Mesodermal cell (in vitro differentiated cells): ENCODE results near the gene SP3. TPM values are rescaled to one million over a fixed set of nuclear protein-coding genes. Genes with fewer than 3 reads are reported as not detected.

ENCODE experiments used
- H3K27ac ChIP-seq: 2 replicates; pipeline ENCODE4 v1.7.0; 2013; ENCODE audit warnings: mild to moderate bottlenecking, low read depth, low read length, moderate library complexity; ENCODE audit not compliant: severe bottlenecking
- H3K36me3 ChIP-seq: 2 replicates; pipeline ENCODE4 v1.7.1; 2013; ENCODE audit warnings: mild to moderate bottlenecking, low read length, moderate library complexity; ENCODE audit not compliant: control insufficient read depth, insufficient read depth
- H3K4me1 ChIP-seq: one replicate; pipeline ENCODE4 v1.7.1; 2013; ENCODE audit warnings: mild to moderate bottlenecking, low read length; ENCODE audit not compliant: insufficient read depth, control insufficient read depth, poor library complexity, severe bottlenecking
- H3K4me3 ChIP-seq: 2 replicates; pipeline ENCODE4 v1.7.0; 2013; ENCODE audit warnings: low read length, control low read depth, mild to moderate bottlenecking; ENCODE audit not compliant: insufficient read depth, poor library complexity, severe bottlenecking; ENCODE audit errors: extremely low read depth
- H3K9me3 ChIP-seq: 2 replicates; pipeline ENCODE4 v1.7.1; 2013; ENCODE audit warnings: mild to moderate bottlenecking, low read length, moderate library complexity; ENCODE audit not compliant: control insufficient read depth
- WGBS, 2 experiments: methylation state at CpG; one replicate each; pipeline ENCODE4 v1.1.5; 2013; ENCODE audit warnings: missing lambda C conversion rate in 2 of 2; ENCODE audit not compliant: insufficient coverage in 2 of 2; 5-methylcytosine and 5-hydroxymethylcytosine counted together
- polyA plus RNA-seq, 2 experiments: library from polyadenylated mRNA; stranded (reverse); fragments of 50-300 nt; gene quantifications; one replicate each; pipeline ENCODE4 v1.2.3, GENCODE V29; 2013

Gene SP3
- 64.1 TPM for polyA plus RNA-seq (2013, experiment 1 of 2)
- polyA plus RNA-seq (2013, experiment 2 of 2): 62.9 TPM

DNA sequence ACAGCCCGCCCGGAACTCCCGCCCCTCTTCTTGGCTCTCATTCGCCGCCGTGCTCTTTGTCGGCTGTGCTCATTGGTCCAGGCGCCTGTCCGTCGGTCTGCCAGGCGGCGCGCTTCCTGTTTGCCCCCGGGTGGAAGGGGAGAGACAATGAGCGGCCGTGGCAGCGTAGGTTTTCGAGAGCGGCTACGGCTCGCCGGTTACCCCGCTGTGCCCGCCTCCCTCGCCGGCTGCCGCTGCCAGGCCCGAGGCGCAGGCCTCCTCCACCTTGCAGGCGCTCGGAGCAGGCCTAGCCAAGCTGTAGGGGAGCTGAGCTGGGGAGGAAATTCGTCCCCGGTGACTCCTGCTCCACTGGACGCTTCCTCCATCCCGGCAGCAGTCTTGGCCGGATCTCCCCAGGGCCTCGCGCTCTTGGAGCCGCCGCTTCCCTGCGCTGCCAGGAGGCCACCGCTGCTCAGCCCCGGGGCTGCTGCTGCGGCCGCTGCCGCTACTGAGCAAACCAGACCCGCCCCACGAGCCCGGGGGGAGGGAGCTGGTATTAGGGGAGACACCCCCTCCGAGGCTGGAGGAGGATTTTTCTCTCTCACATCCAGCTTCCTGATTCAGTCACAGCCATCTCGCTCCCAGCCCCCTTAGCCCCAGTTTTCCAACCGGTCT lies at the start of gene SP3:
Gene SP3, minus strand, starts transcription at position 2 of the 654 bp plus-strand sequence. CDS start 202 bp downstream, outside the sequence.
- H3K27ac ChIP-seq: peak within 1 kb of the TSS; percentile 96

DNA sequence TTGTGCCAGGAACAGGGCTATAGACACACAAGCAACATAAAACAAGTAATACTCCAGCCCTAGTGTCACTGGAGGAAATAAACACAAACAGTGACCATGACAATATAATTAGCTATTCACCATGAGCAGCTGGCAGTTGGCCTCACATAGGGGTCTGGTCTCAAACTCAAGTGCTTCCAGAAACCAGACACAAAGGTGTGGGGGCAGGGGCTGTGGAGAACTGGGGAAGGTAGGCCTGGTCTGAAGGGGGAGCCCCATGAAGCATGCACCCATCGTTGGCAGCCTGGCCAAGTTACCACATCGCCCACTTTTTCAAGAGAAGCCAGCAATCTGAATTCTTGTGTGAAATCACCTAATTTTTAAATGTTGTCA lies 49.5 kb upstream of the SP3 start:
- Histone ChIP-seq H3K27ac (peak overlapping the region; percentile 26), H3K36me3 (no peaks in the 10 kb centered on the region), H3K9me3 (no peaks in the 10 kb centered on the region), H3K4me1 (peaks cover 9% of the 10 kb centered on the region), H3K4me3 (no peak overlapping the region)
- WGBS, 2 experiments: 63 to 83% methylated on average over 2 of the region's 2 CpGs

More for the DNA sequence above, at the start of gene SP3:
- H3K4me1 ChIP-seq: peaks cover 18% of the 10 kb centered on the region
- H3K36me3 ChIP-seq: peaks cover 9% of the 10 kb centered on the region
- peak within 1 kb of the TSS; percentile 99 for H3K4me3 ChIP-seq
- 0% methylated on average over 31 to 41 of the region's 52 CpGs for WGBS, 2 experiments
- H3K9me3 ChIP-seq: peaks cover 6% of the 10 kb centered on the region

DNA sequence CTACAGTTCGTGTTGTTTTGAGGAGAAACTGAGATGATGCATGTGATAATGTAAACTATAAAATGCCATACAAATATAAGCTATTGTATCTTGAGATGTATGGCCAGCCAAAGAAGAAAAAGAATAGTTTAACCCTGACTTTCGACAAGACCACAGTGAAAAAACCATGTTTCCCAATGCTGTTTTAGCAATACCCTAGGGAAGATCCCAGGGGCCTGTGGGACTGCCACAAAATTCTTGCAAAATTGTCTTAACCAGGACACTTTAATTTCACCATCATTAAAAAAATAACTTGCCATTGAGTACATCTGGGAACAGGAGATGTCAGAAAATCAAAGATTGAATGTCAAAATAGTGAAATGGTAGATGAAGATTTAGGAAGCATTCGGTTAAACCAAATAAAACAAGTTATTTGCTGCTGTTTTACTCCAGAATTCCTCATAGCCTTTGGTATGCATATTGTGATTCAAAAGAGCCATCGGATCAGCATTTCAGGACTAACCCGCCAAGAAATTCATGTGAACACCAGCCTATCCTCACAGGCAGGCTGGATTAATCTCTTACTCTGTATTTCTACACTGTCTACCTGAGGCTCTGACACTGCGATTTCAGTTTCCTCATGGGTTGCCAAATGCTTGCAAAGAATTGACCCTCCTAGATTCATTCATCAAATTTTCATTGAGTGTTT lies 49.0 kb upstream of the SP3 start:
- Histone ChIP-seq H3K4me3 (no peak overlapping the region), H3K4me1 (peaks cover 9% of the 10 kb centered on the region), H3K36me3 (no peaks in the 10 kb centered on the region), H3K27ac (peak overlapping the region; percentile 26), H3K9me3 (no peaks in the 10 kb centered on the region)
- 49 to 61% methylated on average over 4 to 5 of the region's 6 CpGs for WGBS, 2 experiments

DNA sequence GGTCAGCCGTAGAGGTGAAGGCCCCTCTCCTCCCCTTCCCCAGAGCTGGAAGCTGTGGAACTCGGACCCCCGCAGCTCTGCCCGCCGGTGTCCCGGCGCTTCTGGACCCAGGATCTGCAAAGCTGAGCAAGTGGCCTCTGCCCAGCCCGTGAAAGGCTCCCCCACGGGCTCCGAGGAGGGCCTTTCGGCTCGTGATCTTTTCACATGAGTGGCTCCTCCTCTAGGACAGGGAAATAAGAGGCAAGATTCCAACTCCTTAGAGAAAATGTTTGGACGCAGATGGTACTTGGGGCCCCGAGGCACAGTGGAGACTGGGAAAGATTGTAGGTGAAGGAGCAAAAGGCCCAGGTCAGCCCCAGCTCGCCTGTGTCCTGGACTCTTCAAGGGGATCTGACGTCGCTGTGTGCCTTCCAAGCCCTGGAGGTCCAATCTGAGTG lies 48.2 kb upstream of the SP3 start:
- Histone ChIP-seq H3K27ac (no peak overlapping the region), H3K36me3 (no peaks in the 10 kb centered on the region), H3K4me1 (peaks cover 9% of the 10 kb centered on the region), H3K9me3 (no peaks in the 10 kb centered on the region), H3K4me3 (no peak overlapping the region)
- 40 to 43% methylated on average over 14 to 16 of the region's 17 CpGs for whole genome bisulfite sequencing, 2 experiments

DNA sequence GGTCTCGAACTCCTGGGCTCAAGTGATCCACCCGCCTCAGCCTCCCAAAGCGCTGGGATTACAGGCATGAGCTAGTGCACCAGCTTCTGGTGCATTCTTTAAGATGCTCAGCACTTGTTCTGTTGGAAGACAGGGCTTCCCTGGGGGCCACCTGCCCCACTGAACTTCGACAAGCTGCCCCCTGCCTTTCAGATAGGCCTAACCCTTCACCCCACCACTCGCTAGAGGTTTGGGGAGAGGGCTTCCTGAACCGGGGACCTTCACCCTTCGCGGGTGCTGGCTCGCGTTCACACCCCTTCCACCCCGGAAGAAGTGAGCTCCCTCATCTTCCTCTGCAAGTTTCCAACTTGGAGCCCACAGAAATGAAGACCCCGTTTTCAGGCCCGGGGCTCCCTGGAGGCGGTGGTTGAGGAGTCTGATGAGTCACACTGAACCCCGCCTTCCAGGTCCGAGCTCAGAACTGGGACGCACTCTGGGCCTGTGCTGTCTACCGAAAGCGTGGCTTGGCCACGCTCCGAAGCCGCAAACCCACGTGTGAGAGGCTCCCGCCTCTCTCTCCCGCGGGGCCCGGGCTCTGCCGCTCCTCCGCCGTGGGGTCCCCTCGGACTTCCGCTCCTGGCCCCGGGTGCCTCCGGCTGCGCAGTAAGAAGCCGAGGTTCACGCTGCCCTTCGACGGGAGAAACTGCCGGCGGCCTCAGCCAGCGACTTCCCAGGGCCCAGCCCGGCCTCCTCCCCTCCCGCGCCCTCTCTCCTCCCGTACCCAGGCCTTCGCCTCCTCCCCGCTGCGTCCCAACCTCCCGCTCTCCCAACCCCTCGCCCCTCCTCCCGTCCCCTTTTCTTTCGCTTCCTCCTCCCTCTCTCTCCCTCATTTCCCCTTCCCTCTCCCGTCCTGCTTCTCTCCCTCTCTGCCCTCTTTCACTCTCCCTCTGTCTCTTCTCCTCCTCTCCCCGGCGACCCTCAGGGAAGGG lies 47.5 kb upstream of the SP3 start:
- peaks cover 9% of the 10 kb centered on the region for H3K4me1 ChIP-seq
- H3K36me3 ChIP-seq: no peaks in the 10 kb centered on the region
- no peak overlapping the region for H3K4me3 ChIP-seq
- 53 to 61% methylated on average over 40 to 46 of the region's 56 CpGs for WGBS, 2 experiments
- no peaks in the 10 kb centered on the region for H3K9me3 ChIP-seq
- no peak overlapping the region for H3K27ac ChIP-seq

DNA sequence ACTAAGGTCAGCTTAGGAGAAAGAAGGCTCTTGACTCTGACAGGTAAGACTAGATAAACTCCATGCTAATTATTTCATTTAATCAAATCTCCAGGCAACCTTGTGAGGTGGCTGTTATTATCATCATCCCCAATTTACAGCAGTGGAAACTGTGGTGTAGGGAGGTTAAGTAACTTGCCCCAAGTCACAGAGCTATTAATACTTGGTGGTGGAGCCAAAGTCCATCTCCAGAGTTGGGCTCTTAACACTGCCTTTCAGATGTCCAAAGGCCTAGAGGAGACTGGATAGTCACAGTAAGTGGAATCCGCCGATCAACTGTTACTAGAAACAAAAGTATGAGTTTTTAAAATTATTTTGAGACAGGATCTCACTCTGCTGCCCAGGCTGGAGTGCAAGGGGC lies 46.6 kb upstream of the SP3 start:
- no peak overlapping the region for H3K4me3 ChIP-seq
- H3K9me3 ChIP-seq: no peaks in the 10 kb centered on the region
- H3K36me3 ChIP-seq: no peaks in the 10 kb centered on the region
- H3K4me1 ChIP-seq: peaks cover 9% of the 10 kb centered on the region
- H3K27ac ChIP-seq: no peak overlapping the region
- 100% methylated on average over 2 of the region's 2 CpGs for WGBS, 2 experiments

DNA sequence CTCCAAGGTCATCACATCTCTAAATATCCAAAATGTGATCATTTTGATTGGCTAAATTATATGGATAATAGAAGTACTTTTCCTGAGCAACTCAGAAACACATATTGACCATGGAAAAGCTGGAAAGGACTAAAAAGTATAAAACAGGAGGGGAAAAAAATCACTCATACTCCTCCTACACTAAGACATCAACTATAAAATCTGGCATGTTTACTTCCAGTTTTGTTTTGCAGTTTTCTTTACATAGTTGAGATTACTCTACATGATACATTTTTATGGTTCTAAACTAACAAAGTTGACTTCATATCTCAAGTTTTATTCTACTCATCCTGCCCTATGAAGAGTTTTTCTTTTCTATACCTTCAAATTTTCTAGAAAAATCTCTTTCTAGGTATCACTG lies 46.0 kb upstream of the SP3 start:
- peaks cover 9% of the 10 kb centered on the region for H3K4me1 ChIP-seq
- no peak overlapping the region for H3K4me3 ChIP-seq
- no peaks in the 10 kb centered on the region for H3K36me3 ChIP-seq
- H3K27ac ChIP-seq: no peak overlapping the region
- no peaks in the 10 kb centered on the region for H3K9me3 ChIP-seq

DNA sequence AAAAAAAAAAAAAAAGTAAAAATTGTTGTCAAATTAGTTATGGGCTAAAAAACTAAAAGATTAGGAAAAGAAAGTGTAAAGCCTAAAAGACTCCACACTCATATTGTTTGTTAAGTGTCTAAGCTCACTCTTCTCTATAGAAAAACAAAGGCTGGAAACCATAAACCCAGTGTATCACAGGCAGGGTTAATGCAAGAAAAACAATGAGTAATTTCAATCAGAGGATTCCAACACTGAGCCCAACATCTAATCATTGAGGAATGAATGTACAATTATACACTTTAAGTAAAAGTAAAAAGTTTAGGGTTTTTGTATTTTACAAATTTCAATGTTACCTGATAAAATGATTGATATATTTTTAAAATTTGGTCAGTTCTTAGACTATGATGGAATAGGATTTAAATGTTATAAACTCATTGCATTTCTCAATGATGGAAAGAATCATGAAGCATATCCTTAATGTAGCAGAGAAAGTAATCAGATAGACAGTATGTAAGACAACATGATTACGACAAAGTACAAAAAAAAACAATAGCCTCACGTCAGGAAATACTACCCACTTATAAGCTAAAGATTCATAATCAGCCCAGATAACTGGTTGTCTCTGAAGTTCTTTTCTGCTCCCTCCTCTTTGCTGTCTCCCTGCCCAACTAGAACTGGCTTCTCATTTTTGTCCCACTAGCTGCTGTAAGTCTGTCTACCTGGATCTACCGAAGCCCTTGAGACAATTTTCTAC lies 44.5 kb upstream of the SP3 start:
- Histone ChIP-seq H3K4me3 (no peak overlapping the region), H3K9me3 (no peaks in the 10 kb centered on the region), H3K4me1 (peaks cover 11% of the 10 kb centered on the region), H3K36me3 (no peaks in the 10 kb centered on the region), H3K27ac (no peak overlapping the region)
- 92 to 100% methylated on average over 2 of the region's 3 CpGs for WGBS, 2 experiments

DNA sequence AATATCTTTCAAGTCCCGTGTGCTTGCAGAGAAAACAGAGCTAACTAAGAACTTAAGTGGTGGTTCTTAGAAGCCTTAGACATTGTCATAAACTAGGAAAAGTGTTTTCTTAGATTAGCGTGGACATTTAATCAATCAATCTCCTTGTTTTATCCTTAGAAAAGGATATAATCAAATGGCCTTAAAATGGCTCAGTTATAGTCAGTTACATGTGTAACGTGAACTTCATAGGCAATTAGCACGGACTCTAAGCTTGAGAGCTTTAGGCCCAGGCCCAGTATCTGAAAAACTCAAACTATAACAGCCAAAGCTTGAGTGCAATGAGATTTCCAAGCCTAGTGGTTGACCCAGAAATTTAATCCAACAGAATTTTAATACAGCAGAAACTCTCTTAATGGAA lies 43.5 kb upstream of the SP3 start:
- WGBS, 2 experiments: 90 to 100% methylated on average over 2 of the region's 4 CpGs
- Histone ChIP-seq H3K4me1 (peaks cover 14% of the 10 kb centered on the region), H3K36me3 (no peaks in the 10 kb centered on the region)

DNA sequence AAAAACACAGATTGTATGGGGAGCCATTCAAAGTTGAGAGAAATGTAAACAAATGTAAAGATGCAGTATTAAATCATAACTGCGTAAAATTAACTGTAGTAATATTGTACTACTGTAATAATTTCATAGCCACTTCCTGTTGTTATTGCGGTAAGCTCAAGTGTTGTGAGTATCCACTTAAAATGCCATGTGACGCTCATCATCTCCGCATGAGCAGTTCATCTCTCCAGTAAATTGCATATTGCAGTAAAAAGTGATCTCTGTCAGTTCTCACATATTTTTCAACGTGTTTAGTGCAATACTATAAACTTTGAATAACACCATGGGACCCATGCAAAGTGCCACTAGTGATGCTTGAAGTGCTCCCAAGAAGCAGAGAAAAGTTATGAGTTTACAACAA lies 41.8 kb upstream of the SP3 start:
- 100% methylated on average over 2 to 3 of the region's 5 CpGs for WGBS, 2 experiments
- Histone ChIP-seq H3K36me3 (no peaks in the 10 kb centered on the region), H3K4me1 (peaks cover 6% of the 10 kb centered on the region), H3K4me3 (no peak overlapping the region), H3K27ac (no peak overlapping the region), H3K9me3 (no peaks in the 10 kb centered on the region)

More for the DNA sequence above, 43.5 kb upstream of the SP3 start:
- H3K27ac ChIP-seq: no peak overlapping the region
- H3K4me3 ChIP-seq: no peak overlapping the region
- H3K9me3 ChIP-seq: no peaks in the 10 kb centered on the region
